Aorta (tissue), 5 donors: ENCODE measurements around the gene TSPAN18. TPM values are rescaled to one million over a fixed set of nuclear protein-coding genes. Genes with fewer than 3 reads are reported as not detected.
A peak's percentile ranks its signal among the peaks of the same experiment; 100 is the strongest.

Experiments
- ATAC-seq: fragments of 200-7000 bp; cut with Tn5 transposase; one replicate; pipeline ENCODE4 v1.9.1; 2022; ENCODE audit warnings: moderate library complexity; ENCODE audit not compliant: low FRiP score
- DNase-seq, 2 donors: peaks; one replicate each; pipeline ENCODE4 v3.0.0-alpha.2; 2020
- H3K27ac ChIP-seq, 2 donors: one replicate each; pipeline ENCODE4 v1.5.1; 2013; ENCODE audit warnings: low read length in 2 of 2, mild to moderate bottlenecking in 2 of 2, moderate library complexity in 2 of 2, control low read depth in 1 of 2, inconsistent platforms in 1 of 2, low read depth in 1 of 2
- H3K27me3 ChIP-seq, 2 donors: one replicate each; pipeline ENCODE4 v1.6.1; 2013; ENCODE audit warnings: control low read depth in 1 of 2, low read length in 1 of 2, mild to moderate bottlenecking in 1 of 2, moderate library complexity in 1 of 2; ENCODE audit not compliant: insufficient read depth in 2 of 2, control insufficient read depth in 1 of 2
- H3K36me3 ChIP-seq, 2 donors: one replicate each; pipeline ENCODE4 v1.6.1; 2013; ENCODE audit warnings: control low read depth in 1 of 2, low read length in 1 of 2, mild to moderate bottlenecking in 1 of 2; ENCODE audit not compliant: insufficient read depth in 2 of 2, control insufficient read depth in 1 of 2
- H3K4me1 ChIP-seq, 2 donors: one replicate each; pipeline ENCODE4 v1.6.1; 2013; ENCODE audit warnings: low read length in 2 of 2, control low read depth in 1 of 2, mild to moderate bottlenecking in 1 of 2, moderate library complexity in 1 of 2; ENCODE audit not compliant: insufficient read depth in 2 of 2, control insufficient read depth in 1 of 2
- H3K4me3 ChIP-seq, 2 donors: one replicate each; pipeline ENCODE4 v1.5.1; 2013; ENCODE audit warnings: low read length in 2 of 2, control low read depth in 1 of 2, mild to moderate bottlenecking in 1 of 2
- H3K9me3 ChIP-seq: one replicate; pipeline ENCODE4 v1.6.1; 2013; ENCODE audit warnings: mild to moderate bottlenecking, low read length; ENCODE audit not compliant: control insufficient read depth
- WGBS, 2 donors: extraction: QIAGEN DNeasy Blood & Tissue Kit; methylation state at CpG; one replicate each; pipeline ENCODE4 v1.1.7; 2013; 5-methylcytosine and 5-hydroxymethylcytosine counted together
- intact Hi-C, 2 donors: fragments of 100-400 bp; cut with DNase I; formaldehyde crosslinking; loops; one replicate each; pipeline versions ENCODE4 v1.14.2 to v1.15.0; 2022
- polyA plus RNA-seq, 2 donors: library from polyadenylated mRNA; stranded (reverse); fragments of 200-250 nt; gene quantifications; one replicate each; pipeline ENCODE4 v1.2.3, GENCODE V29; 2013
- total RNA-seq, 2 donors: library from RNA; stranded (reverse); fragmentation: NEBNext Ultra II Directional; extraction: Animal tissue kit (Norgen Biotek cat#: 25700); gene quantifications; one replicate each; pipeline ENCODE4 v1.2.1, GENCODE V29; 2021
- donor health status: healthy with polysubstance abuse.
- donor health status: Bipolar disorder and iron deficiency.
- donor health status: DM: no; HTN: no; CAD: no.
- donor health status: DM: no; HTN: no; CAD: no.
- donor health status: DM: yes; HTN: yes; CAD: no.

The TSPAN18 gene
- total and polyA plus RNA-seq, 4 donors, result 1.0 to 44.9 (median 18.0) TPM

- H3K9me3 ChIP-seq, result no peaks in the 10 kb centered on the region
- intact Hi-C loops, result no loop called here
- no peaks in the 10 kb centered on the region for H3K4me1 ChIP-seq
- H3K27me3 ChIP-seq, result no peaks in the 10 kb centered on the region
- no peak for ATAC-seq
- H3K4me3 ChIP-seq, result no peak overlapping the region
- no peaks in the 10 kb centered on the region for H3K36me3 ChIP-seq
- H3K27ac ChIP-seq, result no peak overlapping the region
- DNase-seq, result no peak
- WGBS, 2 donors, result 89 to 91% methylated on average over 6 of the region's 6 CpGs
Measured at GRCh38 chr11:44966694-44967093, 239.9 kb downstream of the TSPAN18 start.

- H3K27me3 ChIP-seq, result no peaks in the 10 kb centered on the region
- no peaks in the 10 kb centered on the region for H3K9me3 ChIP-seq
- intact Hi-C loops, result no loop called here
- no peak overlapping the region for H3K4me3 ChIP-seq
- H3K27ac ChIP-seq, result no peak overlapping the region
- H3K4me1 ChIP-seq, result no peaks in the 10 kb centered on the region
- WGBS, 2 donors, result 91 to 97% methylated on average over 3 of the region's 3 CpGs
- ATAC-seq, result no peak
- H3K36me3 ChIP-seq, result no peaks in the 10 kb centered on the region
- no peak for DNase-seq
Measured at GRCh38 chr11:44967930-44968496, 241.3 kb downstream of the TSPAN18 start.

- no peak overlapping the region for H3K4me3 ChIP-seq
- intact Hi-C loops, result no loop called here
- no peaks in the 10 kb centered on the region for H3K4me1 ChIP-seq
- no peaks in the 10 kb centered on the region for H3K36me3 ChIP-seq
- no peaks in the 10 kb centered on the region for H3K27me3 ChIP-seq
- 87 to 90% methylated on average over 3 of the region's 3 CpGs for WGBS, 2 donors
- no peak for ATAC-seq
- H3K27ac ChIP-seq, result no peak overlapping the region
- H3K9me3 ChIP-seq, result no peaks in the 10 kb centered on the region
- DNase-seq, result no peak
Measured at GRCh38 chr11:44968510-44968909, 241.7 kb downstream of the TSPAN18 start.

- no peak overlapping the region for H3K27ac ChIP-seq
- DNase-seq (no peak), ATAC-seq (no peak)
- WGBS, 2 donors, result 95 to 96% methylated on average over 12 of the region's 12 CpGs
- no peaks in the 10 kb centered on the region for H3K36me3 ChIP-seq
- H3K27me3 ChIP-seq, result no peaks in the 10 kb centered on the region
- H3K9me3 ChIP-seq, result no peaks in the 10 kb centered on the region
- no peaks in the 10 kb centered on the region for H3K4me1 ChIP-seq
- intact Hi-C loops, result no loop called here
- no peak overlapping the region for H3K4me3 ChIP-seq
Measured at GRCh38 chr11:44969651-44970252, 243.0 kb downstream of the TSPAN18 start.

GRCh38 chr11:44970293-44970692 is 243.5 kb downstream of the TSPAN18 start:
- no peak overlapping the region for H3K4me3 ChIP-seq
- H3K36me3 ChIP-seq, result no peaks in the 10 kb centered on the region
- no peak for DNase-seq
- H3K4me1 ChIP-seq, result no peaks in the 10 kb centered on the region
- H3K27me3 ChIP-seq, result no peaks in the 10 kb centered on the region
- 92 to 93% methylated on average over 6 of the region's 6 CpGs for WGBS, 2 donors
- no peaks in the 10 kb centered on the region for H3K9me3 ChIP-seq
- no peak overlapping the region for H3K27ac ChIP-seq
- no peak for ATAC-seq
- intact Hi-C loops, result no loop called here

- 91 to 95% methylated on average over 10 of the region's 10 CpGs for WGBS, 2 donors
- intact Hi-C loops, result no loop called here
- H3K27me3 ChIP-seq, result no peaks in the 10 kb centered on the region
- H3K27ac ChIP-seq, result no peak overlapping the region
- DNase-seq (no peak), ATAC-seq (no peak)
- no peaks in the 10 kb centered on the region for H3K9me3 ChIP-seq
- H3K4me3 ChIP-seq, result no peak overlapping the region
- no peaks in the 10 kb centered on the region for H3K36me3 ChIP-seq
- H3K4me1 ChIP-seq, result no peaks in the 10 kb centered on the region
Measured at GRCh38 chr11:44971185-44971584, 244.4 kb downstream of the TSPAN18 start.

GRCh38 chr11:44972746-44973435 is 246.1 kb downstream of the TSPAN18 start:
- intact Hi-C loops, result no loop called here
- Histone ChIP-seq H3K27me3 (no peaks in the 10 kb centered on the region), H3K4me3 (no peak overlapping the region), H3K36me3 (no peaks in the 10 kb centered on the region), H3K9me3 (no peaks in the 10 kb centered on the region), H3K27ac (no peak overlapping the region), H3K4me1 (no peaks in the 10 kb centered on the region)
- ATAC-seq (no peak), DNase-seq (peak in 1 of 2 donors; percentile 67)
- WGBS, 2 donors, result 12% methylated on average over 19 of the region's 19 CpGs

- ATAC-seq, result no peak
- DNase-seq, result peak in 1 of 2 donors; percentile 35
- H3K27ac ChIP-seq, result no peak overlapping the region
- no peaks in the 10 kb centered on the region for H3K9me3 ChIP-seq
- no peaks in the 10 kb centered on the region for H3K4me1 ChIP-seq
- intact Hi-C loops, result no loop called here
- no peaks in the 10 kb centered on the region for H3K27me3 ChIP-seq
- no peak overlapping the region for H3K4me3 ChIP-seq
- no peaks in the 10 kb centered on the region for H3K36me3 ChIP-seq
- whole genome bisulfite sequencing, 2 donors, result 86 to 89% methylated on average over 13 of the region's 13 CpGs
Measured at GRCh38 chr11:44973632-44974401, 247.1 kb downstream of the TSPAN18 start.
